OCI-LY1 (cell line): ENCODE results near the gene ZNF705A.
"Not testable (repeated sequence)": the region's sequence is repeated elsewhere in the genome, so short reads cannot be mapped to it uniquely, and the experiment has no call there.

Experiments
- H2AFZ ChIP-seq: fragments of 200-600 bp; sonication (generic), shearing (Covaris generic); 2 replicates; pipeline ENCODE4 v1.6.0; 2014; ENCODE audit warnings: antibody characterized with exemption, mild to moderate bottlenecking, low read length
- H3F3A ChIP-seq: fragments of 200-600 bp; sonication (generic), shearing (Covaris generic); 2 replicates; pipeline ENCODE4 v1.6.0; 2014; ENCODE audit warnings: mild to moderate bottlenecking, antibody characterized with exemption, low read length, moderate library complexity; ENCODE audit not compliant: insufficient read depth
- H3K27ac ChIP-seq: fragments of 200-600 bp; sonication (generic); 2 replicates; pipeline ENCODE4 v1.5.1; 2014; ENCODE audit warnings: low read length, mixed run types, mild to moderate bottlenecking, low read depth; ENCODE audit not compliant: poor library complexity, severe bottlenecking
- H3K27me3 ChIP-seq: fragments of 200-600 bp; sonication (generic); 2 replicates; pipeline ENCODE4 v1.6.0; 2014; ENCODE audit warnings: antibody characterized with exemption, mild to moderate bottlenecking, low read length, moderate library complexity; ENCODE audit not compliant: insufficient read depth
- H3K36me3 ChIP-seq: fragments of 200-600 bp; sonication (generic); 2 replicates; pipeline ENCODE4 v1.6.1; 2014; ENCODE audit warnings: mild to moderate bottlenecking, antibody characterized with exemption, low read length, moderate library complexity, mixed read lengths; ENCODE audit not compliant: insufficient read depth
- H3K4me1 ChIP-seq: fragments of 200-600 bp; sonication (generic); 2 replicates; pipeline ENCODE4 v1.5.1; 2014; ENCODE audit warnings: mild to moderate bottlenecking, low read length, moderate library complexity; ENCODE audit not compliant: insufficient read depth, severe bottlenecking
- H3K4me2 ChIP-seq: fragments of 200-600 bp; sonication (generic), shearing (Covaris generic); 2 replicates; pipeline ENCODE4 v1.6.1; 2014; ENCODE audit warnings: low read length
- H3K4me3 ChIP-seq: fragments of 200-600 bp; sonication (generic); 2 replicates; pipeline ENCODE4 v1.5.1; 2014; ENCODE audit warnings: low read length, low read depth, mild to moderate bottlenecking, mixed read lengths; ENCODE audit not compliant: poor library complexity, severe bottlenecking
- H3K79me2 ChIP-seq: fragments of 200-600 bp; shearing (Covaris generic); 2 replicates; pipeline ENCODE4 v1.6.1; 2016; ENCODE audit warnings: mixed run types, low read length, mixed read lengths; ENCODE audit not compliant: insufficient read depth
- H3K9ac ChIP-seq: fragments of 200-600 bp; sonication (generic), shearing (Covaris generic); 2 replicates; pipeline ENCODE4 v1.6.1; 2014; ENCODE audit warnings: mild to moderate bottlenecking, low read length, mixed read lengths
- H3K9me2 ChIP-seq: fragments of 200-600 bp; sonication (generic), shearing (Covaris generic); 2 replicates; pipeline ENCODE4 v1.6.1; 2014; ENCODE audit warnings: low read depth, mild to moderate bottlenecking, low read length, mixed read lengths
- H3K9me3 ChIP-seq: fragments of 200-600 bp; shearing (Covaris generic); 2 replicates; pipeline ENCODE4 v1.6.1; 2014; ENCODE audit warnings: low read length, mixed read lengths
- H4K20me1 ChIP-seq: fragments of 200-600 bp; sonication (generic), shearing (Covaris generic); 2 replicates; pipeline ENCODE4 v1.6.0; 2016; ENCODE audit warnings: mild to moderate bottlenecking, low read length; ENCODE audit not compliant: insufficient read depth
- EZH2 ChIP-seq: fragments of 200-600 bp; sonication (generic), shearing (Covaris generic); IDR thresholded peaks from 2 replicates; pipeline ENCODE4 v1.8.0; 2017; ENCODE audit warnings: borderline replicate concordance, mixed run types, mild to moderate bottlenecking, antibody characterized with exemption, low read length, moderate library complexity, mixed read lengths
- TF ChIP-seq, protein P1 (sequence below): fragments of 200-600 bp; sonication (generic), shearing (Covaris generic); IDR thresholded peaks from 2 replicates; pipeline ENCODE4 v1.5.1; 2017; ENCODE audit warnings: mild to moderate bottlenecking, antibody characterized with exemption, low read length, moderate library complexity, mixed read lengths

ZNF705A gene

DNA sequence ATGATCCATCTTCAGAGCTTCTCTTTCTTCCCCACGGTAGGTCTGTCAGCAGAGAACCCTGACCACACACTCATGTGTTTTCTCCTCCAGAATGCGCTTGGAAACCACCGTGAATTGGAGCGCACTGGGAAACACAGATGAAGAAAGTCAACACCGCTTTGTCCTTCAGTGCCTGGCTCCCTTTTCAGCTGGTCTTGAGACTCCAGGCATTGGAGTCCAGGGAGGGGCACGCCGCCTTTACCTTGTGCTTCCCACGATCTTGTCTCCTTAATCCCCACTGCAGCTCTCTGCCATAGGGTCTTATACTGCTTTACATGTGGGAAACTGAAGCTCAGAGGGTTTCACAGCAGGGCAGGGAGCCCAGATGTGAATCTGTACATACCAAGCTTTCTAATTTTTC is 69.5 kb downstream of the ZNF705A start:
- Histone ChIP-seq H2AFZ (no peak overlapping the region), H3K9ac (no peak overlapping the region), H4K20me1 (no peaks in the 10 kb centered on the region), H3K9me2 (no peaks in the 10 kb centered on the region), H3K4me3 (no peak overlapping the region), H3K27ac (no peak overlapping the region), H3K4me1 (no peaks in the 10 kb centered on the region), H3K79me2 (no peaks in the 10 kb centered on the region), H3K27me3 (no peaks in the 10 kb centered on the region), H3K4me2 (no peak overlapping the region), H3F3A (no peaks in the 10 kb centered on the region), H3K36me3 (no peaks in the 10 kb centered on the region), H3K9me3 (no peaks in the 10 kb centered on the region)
- TF ChIP-seq EZH2, result no peak
- TF ChIP-seq, protein P1, sequence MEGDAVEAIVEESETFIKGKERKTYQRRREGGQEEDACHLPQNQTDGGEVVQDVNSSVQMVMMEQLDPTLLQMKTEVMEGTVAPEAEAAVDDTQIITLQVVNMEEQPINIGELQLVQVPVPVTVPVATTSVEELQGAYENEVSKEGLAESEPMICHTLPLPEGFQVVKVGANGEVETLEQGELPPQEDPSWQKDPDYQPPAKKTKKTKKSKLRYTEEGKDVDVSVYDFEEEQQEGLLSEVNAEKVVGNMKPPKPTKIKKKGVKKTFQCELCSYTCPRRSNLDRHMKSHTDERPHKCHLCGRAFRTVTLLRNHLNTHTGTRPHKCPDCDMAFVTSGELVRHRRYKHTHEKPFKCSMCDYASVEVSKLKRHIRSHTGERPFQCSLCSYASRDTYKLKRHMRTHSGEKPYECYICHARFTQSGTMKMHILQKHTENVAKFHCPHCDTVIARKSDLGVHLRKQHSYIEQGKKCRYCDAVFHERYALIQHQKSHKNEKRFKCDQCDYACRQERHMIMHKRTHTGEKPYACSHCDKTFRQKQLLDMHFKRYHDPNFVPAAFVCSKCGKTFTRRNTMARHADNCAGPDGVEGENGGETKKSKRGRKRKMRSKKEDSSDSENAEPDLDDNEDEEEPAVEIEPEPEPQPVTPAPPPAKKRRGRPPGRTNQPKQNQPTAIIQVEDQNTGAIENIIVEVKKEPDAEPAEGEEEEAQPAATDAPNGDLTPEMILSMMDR, result no peak

DNA sequence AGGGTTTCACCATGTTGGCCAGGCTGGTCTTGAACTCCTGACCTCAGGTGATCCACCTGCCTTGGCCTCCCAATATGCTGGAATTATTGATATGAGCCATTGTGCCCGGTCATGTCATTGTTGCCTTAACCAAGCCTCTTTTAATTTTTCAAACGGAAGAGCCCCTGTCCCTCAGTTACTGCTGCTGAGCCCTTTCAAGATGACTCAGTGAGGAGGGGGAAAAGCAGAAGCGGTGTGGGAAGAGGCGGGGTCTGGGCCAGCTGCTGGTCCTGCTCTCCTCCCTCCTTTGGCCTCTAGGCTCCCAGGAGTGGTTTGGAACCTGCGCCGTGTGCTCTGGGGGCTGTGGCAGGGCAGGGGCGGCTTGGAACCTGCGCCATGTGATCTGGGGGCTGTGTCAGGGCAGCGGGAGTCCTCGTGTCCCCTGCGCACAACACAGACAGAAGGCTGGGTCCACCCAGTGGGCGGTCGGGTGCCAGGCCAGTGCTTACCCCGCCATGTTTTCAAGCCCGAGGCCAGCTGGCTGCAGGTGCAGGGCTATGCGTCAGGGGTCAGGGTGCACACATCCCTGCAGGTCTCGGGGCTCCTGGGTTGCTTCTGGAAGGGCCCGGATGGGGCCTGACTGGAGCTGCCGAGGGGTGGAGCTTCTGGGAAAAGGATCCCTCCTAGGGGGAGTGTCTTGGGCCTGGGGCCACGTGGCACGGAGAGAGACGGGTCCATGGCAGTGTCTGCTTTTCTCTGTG is 70.3 kb downstream of the ZNF705A start, which contains the start of gene FAM90A1:
FAM90A1 (minus strand) TSS at position 627 of the 740 bp plus-strand sequence. CDS start 2,786 bp downstream, outside the sequence.
- not testable (repeated sequence) for H3K9ac ChIP-seq, H3K27ac ChIP-seq, H3K27me3 ChIP-seq, H3K9me2 ChIP-seq, H3K4me3 ChIP-seq, H3K36me3 ChIP-seq, H3K79me2 ChIP-seq, H3K9me3 ChIP-seq, H3K4me1 ChIP-seq, H3F3A ChIP-seq, H4K20me1 ChIP-seq, H2AFZ ChIP-seq, H3K4me2 ChIP-seq

DNA sequence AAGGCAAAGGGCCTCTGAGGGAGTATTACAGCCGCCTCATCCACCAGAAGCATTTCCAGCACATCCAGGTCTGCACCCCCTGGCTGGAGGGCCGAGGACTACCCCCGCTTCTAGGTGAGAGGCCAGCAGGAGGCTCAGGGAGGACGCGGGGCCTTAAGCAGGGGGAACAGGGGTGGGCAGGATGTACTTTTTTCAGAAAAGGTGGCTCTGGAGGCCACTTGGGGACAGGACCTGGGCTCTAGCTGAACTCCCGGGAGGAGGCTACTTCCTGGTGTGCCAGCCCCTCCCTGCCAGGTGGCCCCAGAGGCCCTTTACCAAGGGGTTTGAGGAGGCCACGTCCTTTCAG is 70.9 kb downstream of the ZNF705A start:
- not testable (repeated sequence) for H3K79me2 ChIP-seq, H3K4me3 ChIP-seq, H3K27me3 ChIP-seq, H3F3A ChIP-seq, H3K9me2 ChIP-seq, H3K36me3 ChIP-seq, H3K27ac ChIP-seq, H3K9ac ChIP-seq, H4K20me1 ChIP-seq, H3K4me1 ChIP-seq, H3K9me3 ChIP-seq, H2AFZ ChIP-seq, H3K4me2 ChIP-seq

DNA sequence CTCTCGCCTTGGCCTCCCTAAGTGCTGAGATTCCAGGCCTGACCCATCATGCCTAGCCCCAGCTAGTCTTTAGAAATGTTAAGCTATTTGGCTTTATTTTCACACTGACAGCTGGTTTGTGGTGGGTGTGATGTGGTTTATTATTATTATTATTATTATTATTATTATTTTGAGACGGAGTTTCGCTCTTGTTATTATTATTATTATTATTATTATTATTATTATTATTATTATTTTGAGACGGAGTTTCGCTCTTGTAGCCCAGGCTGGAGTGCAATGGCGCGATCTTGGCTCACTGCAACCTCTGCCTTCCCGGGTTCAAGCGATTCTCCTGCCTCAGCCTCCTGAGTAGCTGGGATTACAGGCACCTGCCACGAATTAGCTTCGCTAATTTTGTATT is 71.8 kb downstream of the ZNF705A start:
- H3K36me3 ChIP-seq, H2AFZ ChIP-seq, H3K27me3 ChIP-seq, H4K20me1 ChIP-seq, H3K9me2 ChIP-seq, H3K4me3 ChIP-seq, H3K4me1 ChIP-seq, H3K4me2 ChIP-seq, H3F3A ChIP-seq, H3K9me3 ChIP-seq, H3K9ac ChIP-seq, H3K27ac ChIP-seq, H3K79me2 ChIP-seq: not testable (repeated sequence)

DNA sequence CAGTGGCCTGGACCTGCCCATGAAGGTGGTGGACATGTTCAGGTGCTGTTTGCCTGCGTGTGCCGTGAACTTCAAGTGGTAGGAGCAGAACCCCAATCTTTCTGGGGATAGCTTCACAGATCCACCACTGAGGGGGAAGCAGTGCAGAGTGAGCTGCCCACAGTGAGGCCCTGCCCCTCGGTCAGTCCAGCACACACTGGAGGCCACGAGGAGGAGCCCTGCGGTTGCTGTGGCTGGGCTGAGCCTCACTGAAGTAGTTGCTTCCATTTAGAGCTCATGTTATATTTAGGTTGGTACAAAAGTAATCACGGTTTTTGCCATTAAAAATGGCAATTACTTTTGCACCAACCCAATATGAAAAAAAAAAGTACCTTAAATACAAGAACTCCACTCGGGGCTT is 72.7 kb downstream of the ZNF705A start:
- H3K79me2 ChIP-seq, H3K27me3 ChIP-seq, H3F3A ChIP-seq, H2AFZ ChIP-seq, H3K36me3 ChIP-seq, H3K9me3 ChIP-seq, H3K4me1 ChIP-seq, H4K20me1 ChIP-seq, H3K4me3 ChIP-seq, H3K27ac ChIP-seq, H3K9me2 ChIP-seq, H3K4me2 ChIP-seq, H3K9ac ChIP-seq: not testable (repeated sequence)
